GM12878 (cell line): Measurements from ENCODE around the gene APEX1. TPM values are rescaled to one million over a fixed set of nuclear protein-coding genes. Genes with fewer than 3 reads are reported as not detected.

Experiments
- ATAC-seq: fragments of 200-7000 bp; cut with Tn5 transposase; 3 replicates; pipeline ENCODE4 v1.9.1; 2020; ENCODE audit warnings: mild to moderate bottlenecking, moderate library complexity
- BruUV-seq: library from RNA; stranded (reverse); fragments of 400-500 nt; replicated peaks from 2 replicates; lab custom pipeline; 2021; lab: Mats Ljungman, UMichigan
- CTCF ChIA-PET: fragments of 300-600 bp; sonication (Branson Sonifier 250); formaldehyde crosslinking; extraction: SDS; loops from one replicate; lab custom pipeline; 2021; ENCODE audit warnings: inconsistent platforms; lab: Yijun Ruan, JAX
- POLR2A ChIA-PET: fragments of 350-600 bp; formaldehyde crosslinking; extraction: SDS; loops from one replicate; lab custom pipeline; 2021; ENCODE audit warnings: inconsistent platforms; lab: Charles Lee
- RAD21 ChIA-PET: fragments of 300-600 bp; sonication (Branson Sonifier 250); formaldehyde crosslinking; loops from one replicate; lab custom pipeline; 2023; ENCODE audit warnings: antibody characterized with exemption; ENCODE audit not compliant: unreplicated experiment; lab: Charles Lee
- SMC1A ChIA-PET: fragments of 300-600 bp; sonication (Branson Sonifier 250); formaldehyde crosslinking; loops from one replicate; lab custom pipeline; 2023; ENCODE audit not compliant: unreplicated experiment, uncharacterized antibody; lab: Charles Lee
- DNase-seq: peaks from one replicate; pipeline ENCODE4 v3.0.0-alpha.2; 2011; ENCODE audit warnings: low read depth, low spot score
- FAIRE-seq: peaks from 3 replicates; lab custom pipeline; 2011; peaks lifted over from hg19 to GRCh38; lab: Jason Lieb, UNC
- H2AFZ ChIP-seq: 2 replicates; pipeline ENCODE4 v1.6.0; 2011; ENCODE audit warnings: low read depth, low read length, control low read depth; ENCODE audit not compliant: control insufficient read depth
- H3K27ac ChIP-seq: 2 replicates; pipeline ENCODE4 v1.5.1; 2011; ENCODE audit warnings: control low read depth; ENCODE audit not compliant: control insufficient read depth, insufficient read depth
- H3K27me3 ChIP-seq, 2 experiments: replicated peaks in 1 of 2; 2 replicates each; pipeline versions ENCODE4 v1.6.0 to v1.6.1; 2011; ENCODE audit warnings: low read length in 1 of 2; ENCODE audit not compliant: control insufficient read depth in 2 of 2, insufficient read depth in 2 of 2
- H3K36me3 ChIP-seq, 2 experiments: 2 replicates each; pipeline ENCODE4 v1.5.1; 2011; ENCODE audit warnings: low read length in 1 of 2; ENCODE audit not compliant: control insufficient read depth in 2 of 2, insufficient read depth in 2 of 2
- H3K4me1 ChIP-seq: 2 replicates; pipeline ENCODE4 v1.6.1; 2011; ENCODE audit warnings: mild to moderate bottlenecking, low read length, moderate library complexity, mixed read lengths; ENCODE audit not compliant: control insufficient read depth, insufficient read depth
- H3K4me2 ChIP-seq: 2 replicates; pipeline ENCODE4 v1.6.0; 2011; ENCODE audit warnings: control low read depth; ENCODE audit not compliant: control insufficient read depth, insufficient read depth
- H3K4me3 ChIP-seq: fragments of 200-600 bp; sonication (generic); 2 replicates; pipeline ENCODE4 v1.5.1; 2016
- H3K79me2 ChIP-seq: 2 replicates; pipeline ENCODE4 v1.6.0; 2011; ENCODE audit warnings: low read length; ENCODE audit not compliant: control insufficient read depth, insufficient read depth
- H3K9ac ChIP-seq: 2 replicates; pipeline ENCODE4 v1.8.0; 2011; ENCODE audit warnings: low read length, control low read depth, mixed read lengths; ENCODE audit not compliant: control insufficient read depth, insufficient read depth
- H3K9me3 ChIP-seq: replicated peaks from 3 replicates; pipeline ENCODE4 v1.5.1; 2011; ENCODE audit warnings: mild to moderate bottlenecking, low read length; ENCODE audit not compliant: control insufficient read depth, insufficient read depth
- H4K20me1 ChIP-seq: 2 replicates; pipeline ENCODE4 v1.6.0; 2011; ENCODE audit not compliant: control insufficient read depth, insufficient read depth
- BCL11A ChIP-seq: IDR thresholded peaks from 2 replicates; pipeline ENCODE4 v1.6.1; 2011; ENCODE audit warnings: low read depth, low read length
- CHD1 ChIP-seq: IDR thresholded peaks from 2 replicates; pipeline ENCODE4 v1.6.1; 2012; ENCODE audit warnings: low read depth, low read length, improper control_type of control experiment
- MTA2 ChIP-seq: fragments of 450-650 bp; IDR thresholded peaks from 2 replicates; pipeline ENCODE4 v1.6.1; 2016; ENCODE audit warnings: low read depth, mild to moderate bottlenecking, moderate library complexity
- NR2C1 ChIP-seq: fragments of 450-650 bp; IDR thresholded peaks from 2 replicates; pipeline ENCODE4 v1.6.1; 2017; ENCODE audit warnings: antibody characterized with exemption, mild to moderate bottlenecking, moderate library complexity
- POLR2AphosphoS2 ChIP-seq: IDR thresholded peaks from 2 replicates; pipeline ENCODE4 v1.6.1; 2011; ENCODE audit warnings: low read depth, mild to moderate bottlenecking, low read length, improper control_type of control experiment, moderate library complexity
- RELA ChIP-seq: fragments of 450-650 bp; IDR thresholded peaks from 2 replicates; pipeline ENCODE4 v1.8.0; 2014; ENCODE audit warnings: borderline replicate concordance; ENCODE audit not compliant: partially characterized antibody
- SIX5 ChIP-seq: IDR thresholded peaks from 2 replicates; pipeline ENCODE4 v1.6.1; 2011; ENCODE audit warnings: mild to moderate bottlenecking, low read depth, low read length, moderate library complexity; ENCODE audit not compliant: severe bottlenecking
- SPI1 ChIP-seq: IDR thresholded peaks from 2 replicates; pipeline ENCODE4 v1.6.1; 2011; ENCODE audit warnings: low read depth, mild to moderate bottlenecking, low read length, moderate library complexity, borderline replicate concordance; ENCODE audit not compliant: insufficient read depth
- WGBS: methylation state at CpG from one replicate; pipeline ENCODE4 v1.1.6; 2016; ENCODE audit warnings: low lambda C conversion rate; ENCODE audit not compliant: insufficient replicate concordance, insufficient coverage; ENCODE audit errors: missing lambda C conversion rate; 5-methylcytosine and 5-hydroxymethylcytosine counted together
- in situ Hi-C: fragments of 300-500 bp; cut with MboI; formaldehyde crosslinking; loops from 9 replicates; pipeline ENCODE4 v1.14.3; 2018; ENCODE audit warnings: mixed read lengths
- intact Hi-C: fragments of 100-400 bp; cut with micrococcal nuclease; formaldehyde crosslinking; loops from one replicate; pipeline ENCODE4 v1.14.2; 2022; ENCODE audit not compliant: unreplicated experiment
- polyA plus RNA-seq, 11 experiments: library from polyadenylated mRNA; depleted of rRNA in 4 of 11; unstranded in 6 of 11; stranded (reverse) in 5 of 11; fragments of >200 nt; fragmentation: Nextera tagmentation in 4 of 11; fragmentation: Illumina TruSeq in 1 of 11; extraction: Ambion mirVana in 4 of 11; extraction: Trizol in 1 of 11; gene quantifications; 1 replicate in 1 of 11; 2 replicates in 10 of 11; pipeline versions ENCODE4 v1.2.1 to v1.2.3, GENCODE V29; 2011 to 2016; ENCODE audit warnings: inconsistent platforms in 2 of 11, missing spikeins in 2 of 11, low read depth in 1 of 11
- total RNA-seq, 4 experiments: library from RNA; depleted of rRNA in 3 of 4; stranded (reverse); fragments of >200 nt in 3 of 4; fragmentation: Illumina TruSeq in 1 of 4; extraction: Trizol in 1 of 4; gene quantifications; 2 replicates each; pipeline versions ENCODE4 v1.2.1 to v1.2.3, GENCODE V29; 2013 to 2021
- TF ChIP-seq, protein P1 (sequence below): IDR thresholded peaks from 2 replicates; pipeline ENCODE4 v1.6.1; 2012; ENCODE audit warnings: low read length, inconsistent platforms
- TF ChIP-seq, protein P2 (sequence below): fragments of 450-650 bp; IDR thresholded peaks from 2 replicates; pipeline ENCODE4 v1.6.1; 2017; ENCODE audit warnings: antibody characterized with exemption, mild to moderate bottlenecking, moderate library complexity
- TF ChIP-seq, protein P3 (sequence below): fragments of 450-650 bp; IDR thresholded peaks from 2 replicates; pipeline ENCODE4 v1.6.1; 2017; ENCODE audit warnings: borderline replicate concordance

The APEX1 gene
- total and polyA plus RNA-seq, 10 of the 15 experiments (the other 5 are each of a cell fraction or from before 2014, with no cell fraction given): 115 to 407 (median 300) TPM

DNA sequence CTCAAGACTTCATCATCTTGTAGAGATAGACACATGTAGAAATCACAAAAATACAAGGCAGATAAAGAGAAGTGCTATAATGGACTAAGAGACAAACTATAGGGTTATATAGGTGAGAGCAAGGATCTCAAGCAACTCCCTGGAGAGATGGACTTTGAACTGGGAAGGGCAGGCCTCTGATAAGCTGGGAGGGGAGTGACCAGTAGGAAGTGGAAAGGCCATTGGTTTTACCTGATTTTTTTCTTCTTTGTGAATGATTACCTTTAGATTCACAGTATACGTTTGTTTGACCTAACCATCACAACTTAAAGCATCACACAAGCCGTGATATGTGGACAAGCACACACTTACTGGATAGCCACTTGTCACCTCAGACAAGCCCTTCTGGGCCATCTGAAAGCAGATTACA is 36.5 kb upstream of the APEX1 start:
- POLR2A ChIA-PET: no interaction called here
- WGBS: 70% methylated on average over 2 of the region's 2 CpGs
- intact Hi-C loops: loop anchor here (5.0 kb wide), 1 partner anchor 114 kb away; no protein-coding TSS in a partner anchor

DNA sequence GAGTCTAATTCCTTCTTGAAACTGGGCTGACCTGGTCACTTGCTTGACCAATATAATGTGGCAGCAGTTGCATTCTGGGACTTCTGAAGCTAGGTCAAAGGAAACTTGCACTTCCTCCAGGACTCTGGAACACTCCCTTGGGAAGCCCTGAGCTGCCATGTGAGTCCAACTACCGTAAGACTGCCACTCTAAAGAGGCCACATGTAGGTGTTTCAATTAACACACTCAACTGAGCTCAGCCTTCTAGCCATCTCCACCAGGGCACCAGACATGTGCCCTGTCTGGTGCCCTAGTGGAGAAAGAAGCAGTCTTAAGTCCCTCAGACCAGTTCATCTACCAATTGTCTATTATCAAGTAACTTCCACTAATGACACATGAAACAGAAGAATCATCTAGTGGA is 35.6 kb upstream of the APEX1 start:
- no peak for ATAC-seq
- no peak for FAIRE-seq
- no peaks in the 10 kb centered on the region for H3K9me3 ChIP-seq
- no peaks in the 10 kb centered on the region for H4K20me1 ChIP-seq
- H3K36me3 ChIP-seq: no peaks in the 10 kb centered on the region
- ChIA-PET RAD21 (interaction anchor here (1.0 kb wide), 1 partner anchor 42 kb away, joined by 3 read pairs; the partner anchor contains the start of gene PIP4P1), CTCF (interaction anchor here (0.6 to 0.7 kb wide), 2 partner anchors 40 to 212 kb away, joined by 3 to 4 read pairs; no protein-coding TSS in a partner anchor), SMC1A (no interaction called here), POLR2A (no interaction called here)
- in situ Hi-C loops (loop anchor here (5.0 kb wide), 1 partner anchor 33 kb away; the partner anchor contains the start of gene OSGEP), intact Hi-C loops (loop anchor here (5.0 kb wide), 1 partner anchor 113 kb away; no protein-coding TSS in a partner anchor)
- H3K4me3 ChIP-seq: no peak overlapping the region
- H3K79me2 ChIP-seq: no peaks in the 10 kb centered on the region
- 73% methylated on average over 1 of the region's 1 CpG for WGBS
- H2AFZ ChIP-seq: no peak overlapping the region
- no peak overlapping the region for H3K4me2 ChIP-seq
- DNase-seq: no peak
- no peak overlapping the region for H3K9ac ChIP-seq
- no TSS peak for BruUV-seq
- peaks cover 4% of the 10 kb centered on the region for H3K4me1 ChIP-seq
- no peaks in the 10 kb centered on the region for H3K27me3 ChIP-seq
- no peak overlapping the region for H3K27ac ChIP-seq
- TF ChIP-seq CHD1: no peak
- TF ChIP-seq BCL11A: no peak
- TF ChIP-seq, protein P1, sequence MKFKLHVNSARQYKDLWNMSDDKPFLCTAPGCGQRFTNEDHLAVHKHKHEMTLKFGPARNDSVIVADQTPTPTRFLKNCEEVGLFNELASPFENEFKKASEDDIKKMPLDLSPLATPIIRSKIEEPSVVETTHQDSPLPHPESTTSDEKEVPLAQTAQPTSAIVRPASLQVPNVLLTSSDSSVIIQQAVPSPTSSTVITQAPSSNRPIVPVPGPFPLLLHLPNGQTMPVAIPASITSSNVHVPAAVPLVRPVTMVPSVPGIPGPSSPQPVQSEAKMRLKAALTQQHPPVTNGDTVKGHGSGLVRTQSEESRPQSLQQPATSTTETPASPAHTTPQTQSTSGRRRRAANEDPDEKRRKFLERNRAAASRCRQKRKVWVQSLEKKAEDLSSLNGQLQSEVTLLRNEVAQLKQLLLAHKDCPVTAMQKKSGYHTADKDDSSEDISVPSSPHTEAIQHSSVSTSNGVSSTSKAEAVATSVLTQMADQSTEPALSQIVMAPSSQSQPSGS: no peak
- TF ChIP-seq NR2C1: no peak
- TF ChIP-seq SPI1: no peak
- TF ChIP-seq, protein P2, sequence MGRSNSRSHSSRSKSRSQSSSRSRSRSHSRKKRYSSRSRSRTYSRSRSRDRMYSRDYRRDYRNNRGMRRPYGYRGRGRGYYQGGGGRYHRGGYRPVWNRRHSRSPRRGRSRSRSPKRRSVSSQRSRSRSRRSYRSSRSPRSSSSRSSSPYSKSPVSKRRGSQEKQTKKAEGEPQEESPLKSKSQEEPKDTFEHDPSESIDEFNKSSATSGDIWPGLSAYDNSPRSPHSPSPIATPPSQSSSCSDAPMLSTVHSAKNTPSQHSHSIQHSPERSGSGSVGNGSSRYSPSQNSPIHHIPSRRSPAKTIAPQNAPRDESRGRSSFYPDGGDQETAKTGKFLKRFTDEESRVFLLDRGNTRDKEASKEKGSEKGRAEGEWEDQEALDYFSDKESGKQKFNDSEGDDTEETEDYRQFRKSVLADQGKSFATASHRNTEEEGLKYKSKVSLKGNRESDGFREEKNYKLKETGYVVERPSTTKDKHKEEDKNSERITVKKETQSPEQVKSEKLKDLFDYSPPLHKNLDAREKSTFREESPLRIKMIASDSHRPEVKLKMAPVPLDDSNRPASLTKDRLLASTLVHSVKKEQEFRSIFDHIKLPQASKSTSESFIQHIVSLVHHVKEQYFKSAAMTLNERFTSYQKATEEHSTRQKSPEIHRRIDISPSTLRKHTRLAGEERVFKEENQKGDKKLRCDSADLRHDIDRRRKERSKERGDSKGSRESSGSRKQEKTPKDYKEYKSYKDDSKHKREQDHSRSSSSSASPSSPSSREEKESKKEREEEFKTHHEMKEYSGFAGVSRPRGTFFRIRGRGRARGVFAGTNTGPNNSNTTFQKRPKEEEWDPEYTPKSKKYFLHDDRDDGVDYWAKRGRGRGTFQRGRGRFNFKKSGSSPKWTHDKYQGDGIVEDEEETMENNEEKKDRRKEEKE: no peak
- no peak for TF ChIP-seq RELA
- no peak for TF ChIP-seq MTA2
- TF ChIP-seq, protein P3, sequence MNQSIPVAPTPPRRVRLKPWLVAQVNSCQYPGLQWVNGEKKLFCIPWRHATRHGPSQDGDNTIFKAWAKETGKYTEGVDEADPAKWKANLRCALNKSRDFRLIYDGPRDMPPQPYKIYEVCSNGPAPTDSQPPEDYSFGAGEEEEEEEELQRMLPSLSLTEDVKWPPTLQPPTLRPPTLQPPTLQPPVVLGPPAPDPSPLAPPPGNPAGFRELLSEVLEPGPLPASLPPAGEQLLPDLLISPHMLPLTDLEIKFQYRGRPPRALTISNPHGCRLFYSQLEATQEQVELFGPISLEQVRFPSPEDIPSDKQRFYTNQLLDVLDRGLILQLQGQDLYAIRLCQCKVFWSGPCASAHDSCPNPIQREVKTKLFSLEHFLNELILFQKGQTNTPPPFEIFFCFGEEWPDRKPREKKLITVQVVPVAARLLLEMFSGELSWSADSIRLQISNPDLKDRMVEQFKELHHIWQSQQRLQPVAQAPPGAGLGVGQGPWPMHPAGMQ: no peak
- no peak for TF ChIP-seq SIX5

More for the DNA sequence above, 36.5 kb upstream of the APEX1 start:
- Histone ChIP-seq H4K20me1 (no peaks in the 10 kb centered on the region), H3K9me3 (no peaks in the 10 kb centered on the region), H3K27me3 (no peaks in the 10 kb centered on the region), H3K4me3 (no peak overlapping the region), H3K79me2 (no peaks in the 10 kb centered on the region), H3K4me1 (peaks cover 4% of the 10 kb centered on the region), H3K4me2 (no peak overlapping the region), H2AFZ (no peak overlapping the region), H3K9ac (no peak overlapping the region), H3K27ac (no peak overlapping the region), H3K36me3 (no peaks in the 10 kb centered on the region)
- DNase-seq (no peak), ATAC-seq (no peak), FAIRE-seq (no peak)
- in situ Hi-C loops: loop anchor here (5.0 kb wide), 1 partner anchor 34 kb away; the partner anchor contains the start of gene OSGEP
- no TSS peak for BruUV-seq
- RAD21 ChIA-PET: no interaction called here
- SMC1A ChIA-PET: no interaction called here
- CTCF ChIA-PET: interaction anchor here (1.1 to 2.0 kb wide), 4 partner anchors 70 to 112 kb away, joined by 3 to 13 read pairs (median 6); no protein-coding TSS in a partner anchor
- no peak for TF ChIP-seq POLR2AphosphoS2
